GM19395 (cell line): ENCODE data around the gene TCIRG1.

Experiments used
- ATAC-seq: cut with Tn5 transposase; IDR thresholded peaks from one replicate; pipeline ENCODE4 v1.9.1; 2021; ENCODE audit warnings: mild to moderate bottlenecking, moderate library complexity; ENCODE audit not compliant: unreplicated experiment

The TCIRG1 gene

GRCh38 chr11:68006606-68007166 is 32.1 kb upstream of the TCIRG1 start:
- ATAC-seq, result no peak

DNA sequence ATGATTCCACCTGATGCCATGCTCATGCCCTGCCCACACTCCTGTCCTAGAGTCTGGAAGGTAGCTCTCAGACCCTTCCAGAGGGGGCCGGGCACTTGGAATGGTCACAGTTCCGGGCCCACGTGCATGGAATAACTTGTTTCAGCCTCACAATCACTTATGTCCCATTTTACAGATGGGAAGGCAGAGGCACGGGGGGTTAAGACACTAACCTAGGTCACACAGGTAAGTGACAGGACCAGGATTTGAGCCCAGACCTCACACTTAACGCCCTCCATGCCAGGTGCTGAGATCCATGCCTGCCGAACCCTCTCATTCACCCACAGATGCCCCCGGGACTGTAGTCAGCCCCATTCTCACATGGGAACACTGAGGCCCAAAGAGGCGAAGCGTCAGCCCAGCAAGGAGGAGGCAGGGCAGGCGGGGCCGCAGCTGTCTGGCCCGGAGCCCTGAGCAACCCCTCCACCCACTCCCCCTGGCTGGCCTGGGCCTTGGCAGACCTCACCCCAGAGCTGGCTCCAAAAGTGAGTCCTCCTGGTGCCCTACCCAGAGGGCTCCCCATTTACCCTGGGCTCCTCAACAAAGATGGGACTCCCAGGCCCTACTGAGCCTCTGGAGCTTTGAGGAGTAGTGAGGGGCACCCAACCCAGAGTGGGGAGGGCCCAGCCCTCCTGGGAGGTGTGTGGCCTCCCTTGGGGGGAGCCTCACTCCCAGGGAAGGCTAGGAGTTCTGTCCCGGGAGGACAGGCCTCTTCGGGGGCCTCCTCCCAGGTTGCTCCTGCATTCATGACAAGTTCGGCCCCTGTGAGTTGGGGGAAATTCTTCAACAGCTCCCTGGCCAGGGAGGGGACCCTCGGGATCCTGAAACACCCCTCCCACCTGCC is 31.1 kb upstream of the TCIRG1 start:
- ATAC-seq, result no peak

DNA sequence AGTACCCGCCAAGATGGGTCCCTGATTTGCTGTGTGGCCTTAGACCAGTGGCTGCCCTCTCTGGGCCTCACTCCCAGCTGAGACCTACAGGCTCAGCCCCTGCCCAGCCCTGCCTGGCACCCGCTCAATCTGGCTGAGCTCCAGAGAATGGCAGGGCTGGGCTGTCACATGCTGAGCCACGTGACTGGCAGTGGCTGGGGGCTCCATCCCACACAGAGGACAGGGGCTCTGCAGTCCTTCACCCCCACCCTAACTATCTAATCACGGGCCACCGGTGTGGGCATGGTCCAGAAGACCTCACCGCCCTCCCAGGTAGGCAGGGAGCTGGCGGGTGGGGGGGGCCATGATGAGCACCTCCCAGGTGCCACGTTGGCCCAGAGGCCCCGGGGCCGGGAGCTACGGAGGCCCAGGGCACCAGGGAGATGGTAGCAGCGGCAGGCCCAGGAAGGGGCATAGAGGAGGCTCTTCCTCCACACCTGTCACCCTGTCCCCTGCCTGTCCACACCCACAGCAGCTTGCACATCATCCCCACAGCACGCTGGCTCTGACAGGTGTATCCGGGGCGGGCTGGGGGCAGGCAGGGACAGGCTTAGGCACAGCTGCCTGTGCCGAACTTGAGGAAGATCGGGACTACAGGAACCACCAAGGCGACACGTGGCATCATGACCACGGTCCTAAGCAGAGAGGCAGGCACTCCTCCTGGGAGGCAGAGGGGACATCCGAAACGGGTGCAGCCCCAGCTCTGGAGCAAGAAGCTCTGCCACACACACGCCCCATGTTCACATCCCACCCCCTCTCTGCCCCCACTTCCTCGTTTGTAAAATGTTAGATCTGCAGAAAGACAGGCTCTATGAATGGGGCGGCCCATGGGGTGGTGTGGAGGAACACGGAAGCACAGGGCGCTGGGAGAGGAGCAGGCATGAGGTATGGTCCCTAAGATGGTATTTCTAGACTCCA is 30.2 kb upstream of the TCIRG1 start:
- ATAC-seq, result no peak

DNA sequence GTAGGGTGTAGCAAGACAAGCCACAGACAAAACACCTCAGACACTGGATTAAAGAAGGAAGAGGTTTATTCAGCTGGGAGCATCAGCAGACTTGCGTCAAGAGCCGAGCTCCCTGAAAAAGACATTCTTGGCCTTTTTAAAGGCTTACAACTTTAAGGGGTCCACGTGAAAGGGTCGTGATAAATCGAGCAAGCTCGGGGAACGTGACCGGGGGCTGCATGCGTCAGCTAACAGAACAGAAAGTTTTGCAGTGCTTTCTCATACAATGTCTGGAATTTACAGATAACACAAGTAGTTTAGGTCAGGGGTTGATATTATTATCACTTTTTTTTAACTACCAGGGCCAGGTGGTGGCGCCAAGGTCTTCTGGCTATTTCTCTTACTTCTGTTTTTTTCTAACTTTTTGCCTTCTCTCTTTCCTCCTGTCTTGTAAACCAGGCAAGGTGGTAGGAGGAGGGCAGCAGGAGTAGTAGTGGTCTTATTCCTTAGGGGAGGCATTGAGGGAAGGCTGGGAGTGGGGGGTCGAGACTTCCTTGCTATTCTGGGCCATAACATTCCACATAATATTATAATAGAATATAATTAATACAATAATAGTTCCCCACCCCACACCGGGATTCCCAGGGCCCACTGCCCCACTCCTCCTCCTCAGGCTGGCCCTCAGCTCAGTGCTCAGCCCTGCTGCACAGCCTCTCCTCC is 29.3 kb upstream of the TCIRG1 start:
- ATAC-seq, result no peak

DNA sequence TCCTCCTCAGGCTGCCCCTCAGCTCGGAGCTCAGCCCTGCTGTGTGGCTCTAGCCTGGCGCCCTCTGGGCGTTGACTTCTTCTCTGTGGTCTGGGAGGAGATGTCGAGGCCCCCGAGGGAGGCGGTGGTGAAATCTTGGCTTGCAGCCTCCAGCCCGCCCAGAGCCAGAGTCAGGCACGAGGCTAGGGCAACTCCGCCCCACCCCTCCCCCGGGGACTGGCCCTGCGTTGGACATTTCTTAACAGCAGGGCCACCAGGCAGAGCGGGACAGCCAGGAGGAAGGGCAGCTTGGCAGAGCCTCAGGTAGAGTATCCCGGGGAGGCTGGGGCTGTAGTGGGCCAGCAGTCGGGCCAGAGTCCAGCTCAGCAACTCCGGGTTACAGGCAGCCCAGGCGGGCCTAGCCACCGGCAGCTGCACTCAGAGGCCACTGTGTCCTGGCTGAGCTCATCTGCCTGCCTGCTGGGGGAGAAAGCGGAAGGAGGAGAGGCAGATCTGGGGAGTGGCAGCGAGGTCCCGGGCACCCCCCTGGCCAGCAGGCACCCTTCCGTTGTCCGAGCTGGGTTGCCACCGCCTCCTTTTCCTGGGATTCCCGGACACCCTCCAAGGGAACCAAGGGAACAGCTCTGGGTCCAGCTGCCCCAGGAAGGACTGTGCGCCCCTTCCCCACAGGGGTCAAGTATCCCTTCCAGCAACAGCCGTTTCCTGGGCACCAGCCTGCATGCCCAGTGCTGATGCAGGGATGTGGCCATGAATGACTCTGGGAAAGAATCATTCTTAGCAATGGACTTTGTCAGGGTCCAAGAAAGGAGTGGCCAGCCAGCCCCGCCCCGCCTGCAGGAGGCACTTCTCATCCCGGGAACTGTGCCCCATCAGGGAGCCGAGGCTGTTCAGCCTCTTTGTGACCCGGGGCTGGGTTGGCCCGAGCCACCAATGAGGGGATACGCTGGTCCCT is 28.5 kb upstream of the TCIRG1 start, which contains the start of gene ALDH3B1:
ALDH3B1 (plus strand) TSS at position 238 of the 952 bp plus-strand sequence. CDS start 4,971 bp downstream, outside the sequence.
- no peak for ATAC-seq

DNA sequence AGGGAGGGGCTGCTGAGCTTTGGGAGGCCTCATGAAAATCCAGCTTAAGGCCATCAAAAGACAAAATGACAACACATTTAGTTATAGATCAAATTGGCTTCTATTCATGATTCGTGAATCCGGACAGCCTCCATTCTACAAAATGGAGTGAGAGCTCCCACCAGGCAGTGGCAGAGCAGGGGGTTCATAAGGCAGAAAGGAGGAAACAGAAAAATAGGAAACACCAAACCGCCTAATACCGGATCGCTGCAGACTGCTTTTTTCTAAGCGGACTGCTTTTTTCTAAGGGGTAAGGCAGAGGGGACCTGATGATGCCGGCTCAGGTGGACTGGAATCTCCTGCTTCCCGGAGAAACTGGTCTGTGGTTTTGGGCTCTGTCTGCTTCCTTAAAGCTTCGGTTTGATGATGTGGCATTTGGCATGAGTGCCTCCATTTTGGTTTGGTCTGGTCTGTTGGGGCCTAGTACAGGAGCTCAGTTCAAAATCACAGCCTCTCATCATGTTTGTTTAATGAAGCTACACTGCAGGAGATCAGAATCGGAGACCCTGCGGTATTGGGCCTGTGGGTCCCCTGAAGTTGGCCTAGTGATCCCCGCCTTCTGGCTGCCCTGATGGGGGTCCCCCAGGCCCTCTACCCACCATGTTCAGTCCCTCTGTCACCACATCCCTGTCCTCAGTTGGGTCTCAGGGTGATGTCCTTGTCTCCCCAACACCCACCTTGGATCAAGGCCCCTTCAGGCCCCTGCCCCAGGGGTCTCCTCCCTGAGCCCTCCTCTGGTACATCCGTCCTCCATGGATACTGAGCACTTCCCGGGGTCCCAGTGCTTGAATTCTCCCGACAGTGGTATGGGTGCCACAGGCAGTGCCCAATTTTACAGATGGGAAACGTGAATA is 27.5 kb upstream of the TCIRG1 start:
- no peak for ATAC-seq

DNA sequence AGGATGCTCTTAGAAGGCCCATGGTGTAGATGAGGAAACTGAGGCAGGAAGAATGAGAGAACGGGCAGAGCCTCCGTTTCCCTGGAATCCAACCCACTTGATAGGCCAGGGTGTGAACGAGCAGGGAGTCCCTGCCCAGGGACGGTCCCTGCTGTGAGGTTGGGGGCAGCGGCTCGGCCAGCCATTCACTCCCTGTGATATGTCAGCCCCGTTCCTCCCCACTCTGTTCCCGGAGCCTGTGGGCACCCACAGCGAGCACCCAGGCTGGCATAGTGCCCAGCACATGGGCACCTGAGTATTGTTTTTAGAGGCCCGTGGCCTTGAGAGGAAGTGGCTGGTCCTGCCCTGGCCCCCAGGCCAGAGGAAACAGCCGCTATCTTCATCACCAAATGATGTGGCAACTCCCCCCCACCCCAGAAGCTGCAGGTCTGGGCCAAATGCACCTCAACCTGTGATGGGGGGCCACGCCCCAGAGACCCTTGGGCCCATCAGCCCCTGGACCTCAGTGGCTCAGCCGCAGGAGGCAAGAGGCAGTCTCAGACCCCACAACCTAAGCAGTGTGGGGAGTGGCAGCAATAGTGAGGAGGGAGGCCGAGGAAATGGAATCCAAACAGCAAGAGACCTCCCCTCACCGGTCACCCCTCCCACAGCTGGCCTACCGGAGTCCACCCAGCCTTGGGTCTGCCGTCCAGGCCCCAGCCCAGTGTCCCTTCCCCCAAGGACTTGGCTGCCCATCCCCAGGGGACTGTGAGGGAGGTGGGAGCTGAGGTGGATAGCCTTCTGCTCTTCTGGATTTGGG is 26.6 kb upstream of the TCIRG1 start:
- no peak for ATAC-seq

- no peak for ATAC-seq
Measured at GRCh38 chr11:68012843-68013610, 25.8 kb upstream of the TCIRG1 start.

- ATAC-seq, result no peak
Measured at GRCh38 chr11:68013611-68014156, 25.1 kb upstream of the TCIRG1 start.

- no peak for ATAC-seq
Measured at GRCh38 chr11:68014157-68014946, 24.5 kb upstream of the TCIRG1 start.

GRCh38 chr11:68014947-68015447 is 23.8 kb upstream of the TCIRG1 start:
- no peak for ATAC-seq

- ATAC-seq, result no peak
Measured at GRCh38 chr11:68015467-68015866, 23.4 kb upstream of the TCIRG1 start.

DNA sequence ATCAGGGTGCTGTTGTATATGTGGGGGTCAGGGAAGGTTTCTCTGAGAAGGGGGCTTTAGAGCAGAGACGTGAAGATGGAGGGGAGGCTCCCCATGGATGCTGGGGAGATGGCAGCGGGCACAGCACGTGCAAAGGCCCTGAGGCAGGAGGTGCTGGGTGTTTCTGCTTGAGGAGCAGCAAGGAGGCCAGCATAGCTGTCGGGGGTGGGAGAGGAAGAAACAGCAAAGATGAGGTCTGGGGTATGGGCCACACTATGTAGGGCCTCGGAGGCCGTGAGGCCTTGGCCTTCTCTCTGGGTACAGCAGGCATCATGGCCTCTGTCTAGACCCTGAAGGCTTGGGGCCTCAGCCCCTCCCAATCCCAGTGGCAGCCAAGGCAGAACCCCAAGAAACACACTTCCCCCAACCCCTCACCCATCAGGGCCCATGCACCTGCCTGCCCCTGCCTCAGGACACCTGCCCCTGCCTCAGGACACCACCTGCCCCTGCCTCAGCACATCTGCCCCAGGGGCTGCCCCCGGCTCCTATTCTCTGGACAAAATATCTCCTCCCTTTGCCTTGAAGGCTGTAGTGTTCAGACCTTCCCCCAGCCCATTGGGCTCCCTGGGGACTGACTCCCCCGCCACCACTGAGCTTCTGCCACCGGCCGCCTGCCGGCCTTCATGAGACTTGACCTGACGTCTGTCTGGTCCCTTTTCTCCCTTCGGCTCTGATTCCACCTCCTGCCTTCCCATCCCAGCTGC is 22.5 kb upstream of the TCIRG1 start:
- ATAC-seq, result no peak

DNA sequence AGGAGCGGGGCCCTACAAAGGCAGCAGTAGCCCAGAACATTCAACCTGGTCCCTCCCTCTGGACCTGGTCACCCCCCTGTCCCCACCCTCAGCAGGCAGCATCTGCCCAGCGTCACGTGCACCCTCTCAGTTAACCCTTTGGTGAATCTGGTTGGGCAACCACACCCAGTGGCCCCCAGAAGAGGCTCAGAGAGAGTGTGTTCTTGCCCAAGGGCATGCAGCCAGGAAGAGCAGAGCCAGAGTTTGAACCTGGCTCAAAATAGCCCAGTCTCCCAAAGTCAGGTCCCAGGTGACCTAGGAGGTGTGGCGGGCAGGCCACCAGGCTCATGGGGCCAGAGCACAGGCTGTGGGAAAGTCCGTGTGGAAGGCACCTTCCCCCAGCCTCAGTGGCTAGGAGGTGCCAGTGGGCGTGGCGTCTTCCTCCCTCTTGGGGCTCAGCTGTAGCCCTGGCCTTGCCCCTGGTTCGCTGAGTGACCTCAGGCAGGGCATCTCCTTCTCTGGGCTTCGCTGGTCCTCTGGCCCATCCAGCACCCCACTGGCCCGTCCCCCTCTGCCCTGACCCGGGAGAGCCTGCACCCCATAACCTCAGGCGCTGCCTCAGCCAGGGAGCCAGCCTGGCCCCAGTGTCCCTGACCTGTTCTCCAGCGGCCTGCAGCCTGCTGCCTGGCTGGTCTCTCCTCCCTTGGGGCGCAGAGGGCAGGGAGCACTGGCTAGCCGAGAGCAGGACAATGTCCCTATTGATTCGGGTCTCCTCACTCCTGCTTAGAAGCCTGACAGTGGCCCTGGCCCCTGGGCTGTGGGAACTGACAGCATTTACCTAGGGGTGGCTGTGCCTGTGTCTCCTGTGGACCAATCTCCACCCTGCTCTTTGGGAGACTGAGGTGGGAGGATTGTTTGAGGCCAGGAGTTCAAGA is 21.7 kb upstream of the TCIRG1 start:
- ATAC-seq, result no peak
